NCI-H524 treated with DMSO at 0.1 percent for 48 hours (cell line): Measurements from ENCODE around the gene LCN6.
A peak's percentile ranks its signal among the peaks of the same experiment; 100 is the strongest.
"Not testable (repeated sequence)": the region's sequence is repeated elsewhere in the genome, so short reads cannot be mapped to it uniquely, and the experiment has no call there.

Experiments used
- DNase-seq: peaks from one replicate; lab custom pipeline; 2025; lab: John Stamatoyannopoulos, UW

Gene LCN6

DNA sequence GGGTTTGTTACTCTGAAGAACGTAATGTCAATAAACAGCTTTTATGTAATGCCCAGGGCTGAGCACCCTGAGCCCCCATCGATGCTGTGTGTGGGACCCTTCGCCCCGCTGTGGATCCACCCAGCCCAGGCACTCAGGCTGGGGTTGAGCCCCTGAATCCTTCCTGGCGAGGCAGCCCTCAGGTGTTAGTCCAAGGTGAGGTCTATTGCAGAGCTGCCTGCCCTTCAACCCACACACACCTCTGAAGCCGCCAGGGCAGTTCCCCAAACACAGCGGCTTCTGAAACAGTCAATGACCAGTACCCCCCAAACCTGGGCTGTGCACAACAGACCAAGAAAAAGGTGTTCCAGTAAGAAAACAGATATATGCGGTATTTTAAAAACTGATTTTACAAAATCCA is 24.3 kb downstream of the LCN6 start:
- no peak for DNase-seq

DNA sequence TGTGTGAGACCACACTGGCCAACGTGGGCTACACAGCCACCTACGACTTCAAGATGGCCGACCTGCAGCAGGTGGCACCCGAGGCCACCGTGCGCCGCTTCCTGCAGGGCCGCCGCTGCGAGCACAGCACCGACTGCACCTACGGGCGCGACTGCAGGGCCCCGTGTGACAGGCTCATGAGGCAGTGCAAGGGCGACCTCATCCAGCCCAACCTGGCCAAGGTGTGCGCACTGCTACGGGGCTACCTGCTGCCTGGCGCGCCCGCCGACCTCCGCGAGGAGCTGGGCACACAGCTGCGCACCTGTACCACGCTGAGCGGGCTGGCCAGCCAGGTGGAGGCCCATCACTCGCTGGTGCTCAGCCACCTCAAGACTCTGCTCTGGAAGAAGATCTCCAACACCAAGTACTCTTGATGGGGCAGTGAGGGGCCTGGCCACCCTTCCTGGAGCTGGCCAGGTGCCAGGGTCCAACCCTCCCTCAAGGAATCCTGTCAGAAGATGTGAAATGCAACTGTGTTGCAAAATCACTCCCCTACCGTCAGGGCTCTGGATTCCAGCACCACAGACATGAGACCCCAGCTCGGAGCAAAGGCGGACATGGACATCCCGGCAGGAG is 24.9 kb downstream of the LCN6 start:
- no peak for DNase-seq

DNA sequence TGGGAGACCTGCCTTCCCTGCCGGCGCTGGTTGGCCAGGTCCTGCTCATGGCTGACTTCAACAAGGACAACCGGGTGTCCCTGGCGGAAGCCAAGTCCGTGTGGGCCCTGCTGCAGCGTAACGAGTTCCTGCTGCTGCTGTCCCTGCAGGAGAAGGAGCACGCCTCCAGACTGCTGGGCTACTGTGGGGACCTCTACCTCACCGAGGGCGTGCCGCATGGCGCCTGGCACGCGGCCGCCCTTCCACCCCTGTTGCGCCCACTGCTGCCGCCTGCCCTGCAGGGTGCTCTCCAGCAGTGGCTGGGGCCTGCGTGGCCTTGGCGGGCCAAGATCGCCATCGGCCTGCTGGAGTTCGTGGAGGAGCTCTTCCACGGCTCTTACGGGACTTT is 25.4 kb downstream of the LCN6 start:
- DNase-seq: no peak

DNA sequence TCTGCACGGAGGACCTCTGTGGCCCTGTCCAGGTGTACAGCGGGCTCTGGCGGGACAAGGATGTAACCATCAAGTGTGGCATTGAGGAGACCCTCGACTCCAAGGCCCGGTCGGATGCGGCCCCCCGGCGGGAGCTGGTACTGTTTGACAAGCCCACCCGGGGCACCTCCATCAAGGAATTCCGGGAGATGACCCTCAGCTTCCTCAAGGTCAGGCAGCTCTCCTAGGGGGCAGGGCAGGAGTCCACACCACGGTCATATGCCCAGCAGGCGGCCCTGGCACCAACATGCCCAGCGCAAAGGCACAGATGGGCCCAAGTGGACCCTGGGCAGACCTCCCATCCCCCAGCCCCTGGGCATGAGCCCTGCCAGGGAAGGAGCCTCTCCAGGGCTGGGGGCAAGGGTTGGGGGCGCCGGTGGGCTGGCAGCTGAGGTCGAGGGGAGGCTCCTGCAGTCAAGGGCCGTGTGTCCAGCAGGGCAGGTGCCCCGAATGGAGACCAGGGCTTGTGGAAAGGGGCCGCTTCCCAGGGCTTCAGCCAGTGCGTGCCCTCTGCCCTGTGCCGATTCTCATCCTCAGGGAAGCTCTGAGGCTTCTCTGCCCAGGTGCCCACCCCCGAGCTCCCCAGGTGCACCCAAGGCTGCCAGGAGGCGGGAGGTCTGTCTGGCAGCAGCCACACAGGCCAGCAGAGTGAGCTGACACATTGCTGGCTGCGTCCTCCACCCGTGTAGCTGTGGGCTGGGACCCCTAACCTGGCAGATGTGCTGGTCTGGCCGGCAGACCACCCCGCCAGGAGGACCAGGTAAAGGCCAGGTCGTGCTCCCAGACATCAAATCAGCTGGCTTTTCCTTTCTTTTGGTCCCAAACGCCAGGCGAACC is 26.0 kb downstream of the LCN6 start:
- no peak for DNase-seq

DNA sequence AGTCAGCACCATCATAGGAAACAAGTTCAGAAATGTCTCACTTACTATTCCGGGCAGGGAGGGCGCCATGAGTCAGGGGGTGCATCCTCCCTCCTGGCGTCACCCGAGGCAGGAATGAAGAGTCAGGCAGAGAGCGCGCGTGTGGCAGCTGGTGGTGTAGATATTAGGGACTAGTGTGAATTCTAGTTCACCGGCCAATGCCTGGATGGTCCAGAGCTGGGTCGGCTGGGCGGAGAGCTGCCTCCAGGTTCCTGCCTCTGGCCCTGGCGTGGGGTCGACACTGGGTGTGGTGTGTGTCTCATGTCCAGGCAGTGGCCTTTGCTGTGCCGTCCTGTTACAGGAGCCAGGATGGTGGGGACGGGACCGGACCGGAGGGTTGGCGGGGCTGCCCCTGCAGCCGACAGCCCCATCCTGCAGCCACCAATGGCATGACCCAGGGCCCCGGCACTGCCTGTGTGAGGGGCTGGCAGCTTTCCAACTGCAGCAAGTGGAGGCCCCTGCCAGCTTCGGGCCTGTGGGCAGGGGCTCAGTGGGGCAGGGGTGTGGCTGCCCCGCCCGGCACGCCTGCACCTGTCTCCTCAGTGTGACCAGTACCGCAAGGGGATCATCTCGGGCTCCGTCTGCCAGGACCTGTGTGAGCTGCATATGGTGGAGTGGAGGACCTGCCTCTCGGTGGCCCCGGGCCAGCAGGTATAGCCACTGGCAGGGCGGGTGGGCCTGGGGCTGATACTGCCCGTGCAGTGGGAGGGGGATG is 26.8 kb downstream of the LCN6 start:
- no peak for DNase-seq

DNA sequence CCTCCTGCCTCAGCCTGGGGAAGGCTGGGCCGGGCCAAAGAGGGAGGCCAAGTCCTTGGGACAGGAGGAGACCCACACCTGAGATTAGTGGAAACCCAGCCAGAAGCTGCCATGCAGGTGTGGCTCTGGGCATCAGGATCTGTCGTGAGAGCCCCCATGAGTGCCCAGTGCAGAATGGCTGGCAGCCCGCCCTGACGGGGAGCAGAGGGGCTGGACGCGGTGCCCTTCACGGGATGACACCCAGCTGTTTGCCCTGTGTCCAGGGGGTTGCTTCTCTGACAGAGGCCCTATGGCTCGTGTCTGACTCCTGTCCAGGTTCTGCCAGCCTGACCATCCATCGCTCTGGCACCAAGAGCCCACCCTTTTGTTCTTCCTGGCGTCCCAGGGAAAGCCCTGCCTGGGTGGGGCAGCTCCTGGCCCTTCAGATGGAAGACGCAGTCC is 27.4 kb downstream of the LCN6 start:
- DNase-seq: no peak

DNA sequence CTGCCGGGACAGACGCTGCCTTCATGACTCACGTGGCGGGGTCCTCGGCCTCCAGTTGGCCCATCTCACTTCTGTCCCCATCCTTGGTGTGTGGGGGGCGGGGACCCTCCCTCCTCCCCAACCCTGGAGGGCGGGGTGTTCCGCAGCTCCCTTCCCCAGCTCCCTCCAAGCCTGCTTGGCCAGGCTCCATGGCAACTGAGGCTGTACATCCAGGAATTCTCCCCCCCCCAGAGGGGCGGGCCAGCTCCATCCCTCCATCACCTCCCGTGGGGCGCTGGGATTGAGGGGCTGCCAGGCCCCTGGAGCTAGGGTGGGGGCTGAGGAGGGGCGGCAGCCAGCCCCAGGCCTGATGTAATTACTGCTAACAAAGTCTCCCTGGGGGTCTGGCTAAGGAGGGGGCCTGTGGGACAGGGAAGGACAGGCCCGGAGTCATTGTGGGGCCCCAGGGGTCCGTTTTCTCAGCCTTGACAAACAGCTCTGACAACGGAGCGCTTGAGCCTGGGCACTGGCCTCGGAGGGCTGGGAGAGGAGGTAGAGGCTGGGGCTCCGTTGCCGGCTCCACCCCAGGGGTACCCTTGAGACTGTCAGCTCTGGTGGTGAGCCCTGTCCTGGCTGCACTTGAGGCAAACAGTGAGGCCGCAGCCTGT is 28.0 kb downstream of the LCN6 start:
- DNase-seq: no peak

DNA sequence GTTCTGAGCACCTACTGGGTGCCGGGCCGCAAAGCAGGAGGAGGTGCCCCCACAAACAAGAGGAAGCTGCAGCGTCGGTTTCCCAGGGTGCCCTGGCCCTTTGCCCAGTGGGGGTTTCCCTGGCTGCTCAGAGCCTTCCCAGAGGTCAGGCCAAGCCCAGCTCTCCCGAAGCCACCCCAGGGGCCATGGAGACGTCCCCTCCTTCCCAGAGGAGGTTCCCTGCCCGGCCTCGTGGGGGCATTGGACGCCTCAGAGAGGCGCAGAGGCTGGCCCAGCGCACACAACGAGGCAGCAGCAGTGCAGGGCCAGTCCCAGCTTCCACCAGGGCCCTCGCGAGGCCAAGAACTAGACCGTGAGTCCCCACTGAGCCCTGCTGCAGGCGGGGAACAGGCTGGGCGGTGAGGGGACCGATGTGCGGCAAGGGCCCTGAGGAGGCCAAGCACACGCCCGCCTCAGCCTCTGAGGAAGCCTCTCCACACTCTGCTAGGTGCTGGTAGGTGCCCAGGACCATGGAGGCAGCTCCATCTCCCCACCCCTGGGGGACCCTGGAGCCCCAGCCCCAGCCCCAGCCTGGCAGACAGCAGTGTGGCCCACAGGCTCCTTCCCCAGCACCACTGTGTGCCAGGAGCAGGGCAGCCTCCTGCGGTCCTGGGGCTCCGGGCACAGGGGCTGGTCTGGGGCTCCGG is 29.0 kb downstream of the LCN6 start:
- no peak for DNase-seq

DNA sequence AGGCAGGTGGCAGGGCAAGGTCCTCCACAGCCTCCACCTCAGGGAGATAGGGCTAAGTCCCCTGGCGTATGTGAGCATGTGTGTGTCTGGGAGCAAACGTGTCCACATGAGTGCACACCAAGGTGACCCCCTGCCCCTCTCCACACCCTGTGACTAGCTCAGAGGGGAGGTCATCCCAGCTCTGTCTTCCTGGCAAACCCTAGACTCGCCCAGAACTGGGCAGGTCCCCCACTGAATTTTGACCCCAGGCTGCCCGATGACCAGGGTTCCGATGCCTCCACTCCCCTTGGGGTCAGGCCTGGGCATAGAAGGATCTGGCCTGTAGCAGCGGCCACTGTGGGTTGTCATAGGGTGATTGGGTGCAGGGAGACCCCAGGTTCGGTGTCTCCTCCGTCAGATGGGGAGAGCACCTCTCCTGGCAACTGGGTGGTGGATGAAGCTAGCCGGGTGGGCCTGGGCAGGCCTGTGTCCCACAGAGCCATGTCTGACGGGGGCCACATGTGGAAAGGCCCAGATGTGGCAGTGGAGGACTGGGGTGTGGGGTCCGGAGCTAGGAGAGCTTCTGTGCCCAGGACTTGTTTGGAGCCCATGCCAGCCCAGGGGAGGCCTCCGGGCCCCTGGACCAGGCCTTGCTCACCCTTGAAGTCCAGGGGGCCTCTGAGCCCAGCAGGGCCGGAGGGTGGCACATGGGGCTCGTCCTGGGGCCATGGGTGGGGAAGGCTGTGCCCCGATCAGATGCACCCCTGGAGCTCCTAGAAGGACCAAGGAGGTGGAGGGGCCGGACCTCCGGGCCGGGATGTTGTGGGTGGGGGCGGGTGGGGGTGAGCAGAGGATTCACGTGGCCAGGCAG is 29.8 kb downstream of the LCN6 start:
- DNase-seq: no peak

DNA sequence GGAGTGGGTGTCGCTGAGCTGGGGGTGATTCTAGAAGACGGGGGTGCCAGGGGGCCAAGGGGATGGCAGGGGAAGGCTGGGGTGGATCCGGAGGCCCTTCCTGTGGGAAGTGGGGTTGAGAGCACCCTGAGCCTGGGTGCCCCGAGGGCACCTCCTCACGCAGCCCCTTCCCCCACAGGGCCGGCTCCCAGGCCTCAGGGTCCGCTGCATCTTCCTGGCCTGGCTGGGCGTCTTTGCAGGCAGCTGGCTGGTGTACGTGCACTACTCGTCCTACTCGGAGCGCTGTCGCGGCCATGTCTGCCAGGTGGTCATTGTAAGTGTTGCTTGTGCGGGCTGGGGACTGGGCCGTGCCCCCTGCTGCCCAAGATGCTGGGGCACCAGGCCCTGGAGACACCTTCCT is 30.9 kb downstream of the LCN6 start:
- no peak for DNase-seq

DNA sequence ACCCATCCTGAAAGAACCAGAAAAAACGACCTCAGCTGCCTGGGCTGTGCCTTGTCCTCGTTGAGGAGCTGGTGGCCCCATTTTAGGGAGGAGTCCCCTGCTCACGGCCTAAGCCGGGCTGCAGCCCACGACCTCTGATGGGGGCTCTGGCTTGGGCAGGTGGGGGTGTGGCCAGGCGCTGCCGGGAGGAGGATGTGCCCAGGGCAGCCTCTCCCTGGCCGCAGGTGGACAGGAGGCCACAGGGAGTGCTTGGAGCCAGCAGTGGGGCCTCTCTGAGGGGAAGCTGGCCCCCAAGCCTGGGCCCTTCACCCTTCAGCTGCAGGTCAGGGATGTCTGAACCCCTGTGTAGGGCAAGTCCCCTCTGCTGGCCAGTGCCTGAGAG is 33.4 kb downstream of the LCN6 start:
- no peak for DNase-seq

DNA sequence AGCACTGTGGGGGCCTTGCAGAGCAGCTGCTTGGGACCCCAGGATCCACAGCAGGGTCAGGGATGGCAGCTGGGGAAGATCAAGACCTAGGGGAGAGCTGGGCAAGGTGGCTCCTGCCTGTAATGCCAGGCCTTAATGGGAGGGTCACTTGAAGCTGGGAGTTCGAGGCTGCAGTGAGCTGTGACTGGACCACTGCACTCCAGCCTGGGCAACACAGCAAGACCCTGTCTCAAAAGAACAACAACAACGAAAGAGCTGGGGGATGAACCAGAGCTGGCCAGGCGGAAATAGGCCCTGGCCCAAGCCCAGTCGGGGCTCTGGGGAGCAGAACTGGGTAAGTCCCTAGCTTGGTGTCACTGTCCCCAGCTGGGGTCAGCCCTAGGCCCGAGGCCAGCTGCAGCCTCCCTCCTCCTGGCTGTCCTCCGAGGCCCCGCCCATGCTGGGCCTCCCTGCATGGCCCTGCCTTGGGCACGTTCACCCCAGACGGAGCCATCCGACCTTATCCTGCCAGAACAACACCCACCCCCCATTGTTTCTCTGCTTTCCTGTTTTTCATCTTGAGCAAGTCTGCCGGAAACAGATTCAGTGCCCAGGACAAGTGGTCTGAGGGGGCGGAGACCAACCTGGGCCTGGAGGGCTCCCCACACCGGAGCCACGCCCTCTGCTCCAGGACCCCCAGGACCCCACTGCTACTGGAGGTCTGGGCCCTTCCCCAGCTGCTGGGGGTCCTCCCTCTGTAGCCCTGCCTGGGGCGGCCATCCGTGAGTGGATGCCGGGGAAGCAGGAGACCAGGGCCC is 34.0 kb downstream of the LCN6 start:
- no peak for DNase-seq

DNA sequence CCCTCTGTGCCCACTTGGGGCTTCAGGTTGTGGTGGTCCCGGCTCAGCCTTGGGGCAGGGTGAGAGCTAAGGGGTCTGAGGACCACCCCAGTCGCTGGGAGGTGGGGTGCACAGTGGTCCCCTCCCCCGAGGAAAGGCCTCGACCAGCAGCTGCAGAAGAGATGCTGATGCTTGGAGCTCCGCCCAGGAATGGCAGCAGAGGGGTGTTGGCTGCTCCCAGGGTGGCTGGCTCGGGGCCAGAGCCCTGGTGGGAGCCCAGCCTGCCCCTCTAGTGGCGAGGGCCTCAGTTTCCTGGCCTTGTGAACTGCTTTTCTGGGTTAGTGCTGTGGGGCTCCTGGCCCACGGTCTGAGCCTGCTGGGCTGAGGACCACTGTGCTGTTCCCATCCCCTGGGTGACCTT is 34.8 kb downstream of the LCN6 start:
- DNase-seq: no peak

DNA sequence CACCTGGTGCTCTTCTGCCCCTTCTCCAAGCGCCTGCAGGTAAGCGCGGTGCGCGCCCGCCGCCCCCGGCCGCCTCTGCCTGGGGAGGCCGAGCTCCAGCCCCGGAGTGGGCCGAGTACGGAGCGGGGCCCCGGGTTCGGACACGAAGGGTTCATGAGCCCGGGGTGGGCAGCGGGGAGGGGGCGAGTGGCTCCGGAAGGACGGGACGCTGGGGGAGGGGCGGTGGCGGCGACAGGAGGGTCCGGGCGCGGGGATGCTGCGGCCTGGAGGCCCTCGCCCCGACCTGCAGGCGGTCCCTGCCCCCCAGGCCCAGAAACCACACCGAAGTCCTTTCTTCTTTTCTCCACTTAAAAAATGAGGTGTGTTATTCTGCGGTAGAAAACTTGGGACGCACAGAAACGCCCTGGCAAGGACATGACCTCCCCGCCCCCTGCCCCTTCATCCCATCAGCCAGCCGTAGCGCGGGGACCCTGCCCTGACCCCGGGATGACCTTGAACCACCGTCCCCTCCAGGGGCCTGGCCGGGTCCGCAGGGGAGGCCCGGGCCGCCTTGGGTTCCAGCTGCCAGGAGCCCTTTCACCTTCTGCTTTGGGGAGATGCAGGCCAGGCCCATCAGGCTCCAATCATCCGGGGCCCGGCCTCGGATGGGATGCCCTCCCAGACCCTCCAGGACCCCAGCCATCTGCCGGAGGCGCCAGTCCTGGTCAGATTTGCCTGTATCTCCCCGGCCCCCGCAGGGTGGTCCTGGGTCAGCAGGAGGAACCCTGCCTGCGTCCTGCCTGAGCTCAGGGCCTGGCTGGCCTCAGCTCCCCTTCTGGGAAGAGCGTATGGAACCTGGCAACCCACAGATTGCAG is 35.4 kb downstream of the LCN6 start:
- DNase-seq: no peak

DNA sequence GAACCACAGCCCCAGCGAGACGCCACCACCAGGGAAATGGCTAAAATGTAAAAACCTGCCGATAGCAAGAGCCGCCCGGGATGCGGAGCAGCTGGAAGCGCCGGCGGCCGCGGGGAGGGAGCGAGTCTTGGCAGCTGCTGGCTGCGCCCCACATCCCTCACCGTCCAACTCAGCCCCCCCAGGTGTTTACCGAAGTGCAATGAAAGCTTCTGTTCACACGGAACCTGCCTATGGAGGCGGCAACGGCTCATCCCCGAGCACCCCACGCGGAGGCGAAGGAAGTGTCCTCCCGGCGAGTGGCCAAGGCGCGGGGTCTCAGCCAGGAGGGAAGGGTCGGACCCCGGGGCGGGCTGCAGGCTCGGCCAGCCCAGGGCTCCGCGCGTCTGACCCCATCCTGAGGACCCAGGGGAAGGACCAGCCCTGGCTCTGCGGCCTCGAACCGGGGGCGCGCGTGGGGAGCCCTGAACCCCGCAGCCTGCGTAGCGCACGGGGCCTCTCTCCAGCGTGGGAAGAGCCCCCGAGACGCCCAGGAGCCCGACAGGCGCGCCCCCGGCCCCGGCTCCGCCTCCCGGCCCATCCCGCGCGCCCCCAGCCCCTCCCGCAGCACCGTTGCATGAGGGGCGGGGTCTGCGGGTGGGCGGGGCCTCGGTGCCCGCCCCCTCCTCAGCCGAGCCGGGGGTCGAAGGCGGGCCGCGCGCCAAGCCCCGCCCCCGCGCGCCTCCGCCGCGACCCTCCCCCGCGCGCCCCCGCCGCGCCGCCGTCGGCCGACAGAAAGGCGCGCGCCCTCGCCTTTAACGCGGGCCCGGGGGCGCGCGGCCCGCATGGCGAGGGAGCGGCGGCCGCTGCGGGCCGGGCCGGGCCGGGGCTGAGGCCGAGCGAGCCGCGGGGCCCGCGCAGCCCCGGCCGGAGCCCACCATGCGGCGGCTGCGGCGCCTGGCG is 36.3 kb downstream of the LCN6 start, which contains the start of gene DIPK1B:
DIPK1B (plus strand) TSS at position 822 of the 939 bp plus-strand sequence; CDS start at position 916, 94 bp downstream.
- DNase-seq: peak; percentile 18

DNA sequence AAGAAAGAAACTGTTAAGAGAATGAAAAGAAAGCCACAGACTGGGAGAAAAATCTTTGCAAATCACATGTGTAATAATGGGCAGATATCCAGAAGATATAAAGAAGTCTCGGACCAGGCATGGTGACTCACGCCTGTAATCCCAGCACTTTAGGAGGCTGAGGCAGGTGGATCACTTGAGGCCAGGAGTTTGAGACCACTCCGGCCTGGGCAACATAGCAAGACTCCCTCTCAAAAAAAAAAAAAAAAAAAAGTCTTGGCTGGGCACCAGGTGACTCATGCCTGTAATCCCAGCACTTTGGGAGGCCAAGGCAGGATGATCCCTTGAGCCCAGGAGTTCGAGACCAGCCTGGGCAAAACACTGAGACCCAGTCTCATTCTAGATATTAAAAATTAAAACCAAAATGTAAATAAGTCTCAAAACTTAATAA is 37.1 kb downstream of the LCN6 start:
- not testable (repeated sequence) for DNase-seq

DNA sequence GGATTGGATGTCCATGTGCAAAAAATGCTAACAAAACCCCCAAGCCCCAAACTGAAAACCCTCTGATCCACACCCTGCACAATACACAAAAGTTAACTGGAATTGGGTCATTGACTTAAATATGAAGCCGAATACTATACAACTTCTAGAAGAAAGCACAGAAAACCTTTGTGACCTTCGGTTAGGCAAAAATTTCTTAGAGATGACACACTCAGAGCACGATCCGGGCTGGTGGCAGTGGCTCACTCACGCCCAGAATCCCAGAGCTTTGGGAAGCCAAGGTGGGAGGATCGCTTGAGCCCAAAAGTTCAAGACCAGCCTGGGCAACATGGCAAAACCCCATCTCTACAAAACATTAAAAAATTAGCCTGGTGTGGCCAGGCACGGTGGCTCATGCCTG is 37.8 kb downstream of the LCN6 start:
- DNase-seq: no peak
